HepG2 (cell line): Measurements from ENCODE around the gene FAM114A2. TPM values are rescaled to one million over a fixed set of nuclear protein-coding genes. Genes with fewer than 3 reads are reported as not detected.

Experiments
- ZNF446 ChIP-seq: sonication (generic); formaldehyde crosslinking; IDR thresholded peaks from 2 replicates; pipeline ENCODE4 v1.5.0; 2020; ENCODE audit warnings: mild to moderate bottlenecking, missing genetic modification reagents
- ZSCAN20 ChIP-seq: sonication (generic); formaldehyde crosslinking; IDR thresholded peaks from 2 replicates; pipeline ENCODE4 v1.4.0; 2020; ENCODE audit warnings: missing genetic modification reagents, mild to moderate bottlenecking, borderline replicate concordance
- polyA plus RNA-seq, 8 experiments: library from polyadenylated mRNA; depleted of rRNA in 3 of 8; stranded (reverse) in 7 of 8; unstranded in 1 of 8; fragments of >200 nt; fragmentation: Illumina TruSeq in 4 of 8; extraction: Trizol in 4 of 8; gene quantifications; 2 replicates each; pipeline versions ENCODE4 v1.2.1 to v1.2.3, GENCODE V29; 2011 to 2016; ENCODE audit warnings: low read depth in 4 of 8, missing spikeins in 1 of 8, mixed read lengths in 1 of 8; ENCODE audit not compliant: insufficient read depth in 1 of 8
- total RNA-seq, 5 experiments: library from RNA; depleted of rRNA; stranded (reverse); fragments of >200 nt; fragmentation: Illumina TruSeq; extraction: Trizol; gene quantifications; 2 replicates each; pipeline ENCODE4 v1.2.3, GENCODE V29; 2016; ENCODE audit warnings: low read depth in 1 of 5
- TF ChIP-seq, protein P1 (sequence below): sonication (generic); formaldehyde crosslinking; IDR thresholded peaks from 2 replicates; pipeline ENCODE4 v1.4.0; 2020; ENCODE audit warnings: missing genetic modification reagents
- TF ChIP-seq, protein P2 (sequence below): sonication (generic); formaldehyde crosslinking; IDR thresholded peaks from 2 replicates; pipeline ENCODE4 v1.4.0; 2020; ENCODE audit warnings: mild to moderate bottlenecking, missing genetic modification reagents
- TF ChIP-seq, protein P3 (sequence below): sonication (generic); formaldehyde crosslinking; IDR thresholded peaks from 2 replicates; pipeline ENCODE4 v1.9.0; 2022; ENCODE audit warnings: low read depth, missing genetic modification reagents
- TF ChIP-seq, protein P4 (sequence below): IDR thresholded peaks from 2 replicates; pipeline ENCODE4 v1.6.1; 2016; ENCODE audit warnings: mild to moderate bottlenecking, missing biosample characterization, missing genetic modification reagents
- TF ChIP-seq, protein P5 (sequence below): sonication (generic); formaldehyde crosslinking; IDR thresholded peaks from 2 replicates; pipeline ENCODE4 v1.4.0; 2020; ENCODE audit warnings: missing genetic modification reagents
- TF ChIP-seq, protein P6 (sequence below): sonication (generic); formaldehyde crosslinking; conservative IDR thresholded peaks from 2 replicates; pipeline ENCODE4 v1.8.0; 2022; ENCODE audit warnings: low read depth, missing genetic modification reagents
- TF ChIP-seq, protein P7 (sequence below), 2 experiments: sonication (generic) in 1 of 2; formaldehyde crosslinking in 1 of 2; IDR thresholded peaks; 2 replicates each; pipeline versions ENCODE4 v1.4.0 to v1.6.1; 2018 to 2020; ENCODE audit warnings: missing genetic modification reagents in 2 of 2, borderline replicate concordance in 1 of 2, low read depth in 1 of 2, mild to moderate bottlenecking in 1 of 2, missing biosample characterization in 1 of 2
- TF ChIP-seq, protein P8 (sequence below): fragments of 450-650 bp; IDR thresholded peaks from 2 replicates; pipeline ENCODE4 v1.6.1; 2017; ENCODE audit warnings: mild to moderate bottlenecking

FAM114A2 gene
- total and polyA plus RNA-seq, 2 of the 13 experiments (the other 11 are each of a cell fraction or from before 2014, with no cell fraction given), result 6.9 to 11.4 TPM

DNA sequence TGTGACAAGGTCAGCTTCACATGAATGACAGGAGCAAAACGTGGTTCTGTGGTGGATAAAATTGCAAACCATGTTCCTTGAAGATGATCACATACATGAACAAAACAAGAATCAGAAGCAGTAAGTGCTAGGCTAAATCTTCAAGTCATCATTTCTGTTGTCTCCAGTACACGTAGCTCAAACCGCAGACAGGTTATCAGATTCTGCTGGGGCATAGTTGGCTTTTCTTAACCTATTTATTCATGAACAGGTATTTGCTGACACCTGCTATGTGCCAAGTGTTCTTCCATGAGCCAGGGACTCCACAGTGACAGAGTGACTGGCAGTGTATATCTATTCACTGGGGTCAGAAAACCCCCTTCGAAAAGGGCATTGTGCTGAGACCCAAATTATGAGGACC lies 20.9 kb upstream of the FAM114A2 start (continued):
- TF ChIP-seq, protein P1, sequence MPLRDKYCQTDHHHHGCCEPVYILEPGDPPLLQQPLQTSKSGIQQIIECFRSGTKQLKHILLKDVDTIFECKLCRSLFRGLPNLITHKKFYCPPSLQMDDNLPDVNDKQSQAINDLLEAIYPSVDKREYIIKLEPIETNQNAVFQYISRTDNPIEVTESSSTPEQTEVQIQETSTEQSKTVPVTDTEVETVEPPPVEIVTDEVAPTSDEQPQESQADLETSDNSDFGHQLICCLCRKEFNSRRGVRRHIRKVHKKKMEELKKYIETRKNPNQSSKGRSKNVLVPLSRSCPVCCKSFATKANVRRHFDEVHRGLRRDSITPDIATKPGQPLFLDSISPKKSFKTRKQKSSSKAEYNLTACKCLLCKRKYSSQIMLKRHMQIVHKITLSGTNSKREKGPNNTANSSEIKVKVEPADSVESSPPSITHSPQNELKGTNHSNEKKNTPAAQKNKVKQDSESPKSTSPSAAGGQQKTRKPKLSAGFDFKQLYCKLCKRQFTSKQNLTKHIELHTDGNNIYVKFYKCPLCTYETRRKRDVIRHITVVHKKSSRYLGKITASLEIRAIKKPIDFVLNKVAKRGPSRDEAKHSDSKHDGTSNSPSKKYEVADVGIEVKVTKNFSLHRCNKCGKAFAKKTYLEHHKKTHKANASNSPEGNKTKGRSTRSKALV (CRISPR knock-in tag), result no peak
- TF ChIP-seq, protein P2, sequence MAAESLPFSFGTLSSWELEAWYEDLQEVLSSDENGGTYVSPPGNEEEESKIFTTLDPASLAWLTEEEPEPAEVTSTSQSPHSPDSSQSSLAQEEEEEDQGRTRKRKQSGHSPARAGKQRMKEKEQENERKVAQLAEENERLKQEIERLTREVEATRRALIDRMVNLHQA (CRISPR knock-in tag), result no peak
- TF ChIP-seq, protein P3, sequence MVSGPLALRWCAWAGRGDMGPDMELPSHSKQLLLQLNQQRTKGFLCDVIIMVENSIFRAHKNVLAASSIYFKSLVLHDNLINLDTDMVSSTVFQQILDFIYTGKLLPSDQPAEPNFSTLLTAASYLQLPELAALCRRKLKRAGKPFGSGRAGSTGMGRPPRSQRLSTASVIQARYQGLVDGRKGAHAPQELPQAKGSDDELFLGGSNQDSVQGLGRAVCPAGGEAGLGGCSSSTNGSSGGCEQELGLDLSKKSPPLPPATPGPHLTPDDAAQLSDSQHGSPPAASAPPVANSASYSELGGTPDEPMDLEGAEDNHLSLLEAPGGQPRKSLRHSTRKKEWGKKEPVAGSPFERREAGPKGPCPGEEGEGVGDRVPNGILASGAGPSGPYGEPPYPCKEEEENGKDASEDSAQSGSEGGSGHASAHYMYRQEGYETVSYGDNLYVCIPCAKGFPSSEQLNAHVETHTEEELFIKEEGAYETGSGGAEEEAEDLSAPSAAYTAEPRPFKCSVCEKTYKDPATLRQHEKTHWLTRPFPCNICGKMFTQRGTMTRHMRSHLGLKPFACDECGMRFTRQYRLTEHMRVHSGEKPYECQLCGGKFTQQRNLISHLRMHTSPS, result no peak
- TF ChIP-seq, protein P4, sequence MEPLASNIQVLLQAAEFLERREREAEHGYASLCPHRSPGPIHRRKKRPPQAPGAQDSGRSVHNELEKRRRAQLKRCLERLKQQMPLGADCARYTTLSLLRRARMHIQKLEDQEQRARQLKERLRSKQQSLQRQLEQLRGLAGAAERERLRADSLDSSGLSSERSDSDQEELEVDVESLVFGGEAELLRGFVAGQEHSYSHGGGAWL (CRISPR knock-in tag), result no peak
- TF ChIP-seq, protein P5, sequence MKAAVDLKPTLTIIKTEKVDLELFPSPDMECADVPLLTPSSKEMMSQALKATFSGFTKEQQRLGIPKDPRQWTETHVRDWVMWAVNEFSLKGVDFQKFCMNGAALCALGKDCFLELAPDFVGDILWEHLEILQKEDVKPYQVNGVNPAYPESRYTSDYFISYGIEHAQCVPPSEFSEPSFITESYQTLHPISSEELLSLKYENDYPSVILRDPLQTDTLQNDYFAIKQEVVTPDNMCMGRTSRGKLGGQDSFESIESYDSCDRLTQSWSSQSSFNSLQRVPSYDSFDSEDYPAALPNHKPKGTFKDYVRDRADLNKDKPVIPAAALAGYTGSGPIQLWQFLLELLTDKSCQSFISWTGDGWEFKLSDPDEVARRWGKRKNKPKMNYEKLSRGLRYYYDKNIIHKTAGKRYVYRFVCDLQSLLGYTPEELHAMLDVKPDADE (CRISPR knock-in tag), result no peak
- TF ChIP-seq ZNF446 (CRISPR knock-in tag) (no peak), ZSCAN20 (CRISPR knock-in tag) (no peak)
- TF ChIP-seq, protein P6, sequence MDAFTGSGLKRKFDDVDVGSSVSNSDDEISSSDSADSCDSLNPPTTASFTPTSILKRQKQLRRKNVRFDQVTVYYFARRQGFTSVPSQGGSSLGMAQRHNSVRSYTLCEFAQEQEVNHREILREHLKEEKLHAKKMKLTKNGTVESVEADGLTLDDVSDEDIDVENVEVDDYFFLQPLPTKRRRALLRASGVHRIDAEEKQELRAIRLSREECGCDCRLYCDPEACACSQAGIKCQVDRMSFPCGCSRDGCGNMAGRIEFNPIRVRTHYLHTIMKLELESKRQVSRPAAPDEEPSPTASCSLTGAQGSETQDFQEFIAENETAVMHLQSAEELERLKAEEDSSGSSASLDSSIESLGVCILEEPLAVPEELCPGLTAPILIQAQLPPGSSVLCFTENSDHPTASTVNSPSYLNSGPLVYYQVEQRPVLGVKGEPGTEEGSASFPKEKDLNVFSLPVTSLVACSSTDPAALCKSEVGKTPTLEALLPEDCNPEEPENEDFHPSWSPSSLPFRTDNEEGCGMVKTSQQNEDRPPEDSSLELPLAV, result no peak
- TF ChIP-seq, protein P7, sequence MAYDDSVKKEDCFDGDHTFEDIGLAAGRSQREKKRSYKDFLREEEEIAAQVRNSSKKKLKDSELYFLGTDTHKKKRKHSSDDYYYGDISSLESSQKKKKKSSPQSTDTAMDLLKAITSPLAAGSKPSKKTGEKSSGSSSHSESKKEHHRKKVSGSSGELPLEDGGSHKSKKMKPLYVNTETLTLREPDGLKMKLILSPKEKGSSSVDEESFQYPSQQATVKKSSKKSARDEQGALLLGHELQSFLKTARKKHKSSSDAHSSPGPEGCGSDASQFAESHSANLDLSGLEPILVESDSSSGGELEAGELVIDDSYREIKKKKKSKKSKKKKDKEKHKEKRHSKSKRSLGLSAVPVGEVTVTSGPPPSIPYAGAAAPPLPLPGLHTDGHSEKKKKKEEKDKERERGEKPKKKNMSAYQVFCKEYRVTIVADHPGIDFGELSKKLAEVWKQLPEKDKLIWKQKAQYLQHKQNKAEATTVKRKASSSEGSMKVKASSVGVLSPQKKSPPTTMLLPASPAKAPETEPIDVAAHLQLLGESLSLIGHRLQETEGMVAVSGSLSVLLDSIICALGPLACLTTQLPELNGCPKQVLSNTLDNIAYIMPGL (CRISPR knock-in tag; IDR thresholded peaks at IDR 0.05; ENCODE audit: borderline replicate concordance in 1 of 2, low read depth in 1 of 2), result no peak
- TF ChIP-seq, protein P8, sequence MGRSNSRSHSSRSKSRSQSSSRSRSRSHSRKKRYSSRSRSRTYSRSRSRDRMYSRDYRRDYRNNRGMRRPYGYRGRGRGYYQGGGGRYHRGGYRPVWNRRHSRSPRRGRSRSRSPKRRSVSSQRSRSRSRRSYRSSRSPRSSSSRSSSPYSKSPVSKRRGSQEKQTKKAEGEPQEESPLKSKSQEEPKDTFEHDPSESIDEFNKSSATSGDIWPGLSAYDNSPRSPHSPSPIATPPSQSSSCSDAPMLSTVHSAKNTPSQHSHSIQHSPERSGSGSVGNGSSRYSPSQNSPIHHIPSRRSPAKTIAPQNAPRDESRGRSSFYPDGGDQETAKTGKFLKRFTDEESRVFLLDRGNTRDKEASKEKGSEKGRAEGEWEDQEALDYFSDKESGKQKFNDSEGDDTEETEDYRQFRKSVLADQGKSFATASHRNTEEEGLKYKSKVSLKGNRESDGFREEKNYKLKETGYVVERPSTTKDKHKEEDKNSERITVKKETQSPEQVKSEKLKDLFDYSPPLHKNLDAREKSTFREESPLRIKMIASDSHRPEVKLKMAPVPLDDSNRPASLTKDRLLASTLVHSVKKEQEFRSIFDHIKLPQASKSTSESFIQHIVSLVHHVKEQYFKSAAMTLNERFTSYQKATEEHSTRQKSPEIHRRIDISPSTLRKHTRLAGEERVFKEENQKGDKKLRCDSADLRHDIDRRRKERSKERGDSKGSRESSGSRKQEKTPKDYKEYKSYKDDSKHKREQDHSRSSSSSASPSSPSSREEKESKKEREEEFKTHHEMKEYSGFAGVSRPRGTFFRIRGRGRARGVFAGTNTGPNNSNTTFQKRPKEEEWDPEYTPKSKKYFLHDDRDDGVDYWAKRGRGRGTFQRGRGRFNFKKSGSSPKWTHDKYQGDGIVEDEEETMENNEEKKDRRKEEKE, result no peak
